A549 (cell line): Measurements from ENCODE around the gene ERCC6. TPM values are rescaled to one million over a fixed set of nuclear protein-coding genes. Genes with fewer than 3 reads are reported as not detected.

Experiments used
- ATAC-seq, 2 experiments: fragments of 200-7000 bp in 1 of 2; fragments of >200 bp in 1 of 2; cut with Nextera tagmentation in 1 of 2; cut with Tn5 transposase in 1 of 2; 3 replicates each; pipeline versions ENCODE4 v1.8.0 to v1.9.1; 2018 to 2020; ENCODE audit warnings: mild to moderate bottlenecking in 1 of 2, moderate library complexity in 1 of 2
- CTCF ChIA-PET: fragments of 300-600 bp; sonication (Branson Sonifier 250); formaldehyde crosslinking; extraction: SDS; loops from one replicate; lab custom pipeline; 2021; ENCODE audit warnings: antibody characterized with exemption, inconsistent platforms; lab: Yijun Ruan, JAX
- POLR2A ChIA-PET: fragments of 350-600 bp; formaldehyde crosslinking; extraction: SDS; loops from one replicate; lab custom pipeline; 2021; ENCODE audit warnings: antibody characterized with exemption, inconsistent platforms; lab: Yijun Ruan, JAX
- DNase-seq, 2 experiments: peaks; one replicate each; pipeline versions ENCODE4 v3.0.0 to v3.0.0-alpha.2; 2011 to 2016; ENCODE audit warnings: low read depth in 1 of 2, low spot score in 1 of 2
- FAIRE-seq: peaks from 2 replicates; lab custom pipeline; 2011; peaks lifted over from hg19 to GRCh38; lab: Jason Lieb, UNC
- H3K27ac ChIP-seq, 2 experiments: fragments of >200 bp; sonication (Bioruptor Twin); formaldehyde crosslinking; 3 replicates each; pipeline ENCODE4 v1.5.1; 2016 to 2017
- H3K4me1 ChIP-seq: fragments of >200 bp; sonication (Bioruptor Twin); formaldehyde crosslinking; 3 replicates; pipeline ENCODE4 v1.6.1; 2016
- H3K4me2 ChIP-seq: fragments of >200 bp; sonication (Bioruptor Twin); formaldehyde crosslinking; 3 replicates; pipeline ENCODE4 v1.6.1; 2016
- H3K4me3 ChIP-seq: fragments of >200 bp; sonication (Bioruptor Twin); formaldehyde crosslinking; 3 replicates; pipeline ENCODE4 v1.5.1; 2016
- H3K9me3 ChIP-seq: fragments of >200 bp; sonication (Bioruptor Twin); formaldehyde crosslinking; 3 replicates; pipeline ENCODE4 v1.6.1; 2016
- BCL3 ChIP-seq: fragments of >200 bp; sonication (Bioruptor Twin); formaldehyde crosslinking; IDR thresholded peaks from 3 replicates; pipeline ENCODE4 v1.6.1; 2016
- BHLHE40 ChIP-seq: IDR thresholded peaks from 2 replicates; pipeline ENCODE4 v1.6.1; 2012; ENCODE audit warnings: low read depth, low read length, inconsistent platforms
- CBX8 ChIP-seq: fragments of 200-600 bp; sonication (generic); IDR thresholded peaks from 2 replicates; pipeline ENCODE4 v1.6.1; 2016
- CEBPB ChIP-seq, 2 experiments: fragments of >200 bp in 1 of 2; sonication (Bioruptor Twin) in 1 of 2; formaldehyde crosslinking in 1 of 2; IDR thresholded peaks; 2 replicates each; pipeline ENCODE4 v1.6.1; 2012 to 2016
- CHD4 ChIP-seq: fragments of 200-600 bp; sonication (generic); IDR thresholded peaks from 2 replicates; pipeline ENCODE4 v1.6.1; 2016; ENCODE audit warnings: antibody characterized with exemption, mild to moderate bottlenecking, borderline replicate concordance
- CTCF ChIP-seq: fragments of >200 bp; sonication (Bioruptor Twin); formaldehyde crosslinking; IDR thresholded peaks from 3 replicates; pipeline ENCODE4 v1.5.1; 2016
- E2F6 ChIP-seq: IDR thresholded peaks from 2 replicates; pipeline ENCODE4 v1.6.1; 2012; ENCODE audit warnings: low read depth, borderline replicate concordance
- ELK1 ChIP-seq: fragments of 150-350 bp; IDR thresholded peaks from 2 replicates; pipeline ENCODE4 v1.6.1; 2014; ENCODE audit warnings: low read depth, mild to moderate bottlenecking, low read length
- FOSL2 ChIP-seq, 2 experiments: fragments of 450-650 bp in 1 of 2; fragments of >200 bp in 1 of 2; sonication (Bioruptor Twin) in 1 of 2; formaldehyde crosslinking; IDR thresholded peaks; 2 replicates each; pipeline versions ENCODE4 v1.5.0 to v1.6.1; 2016 to 2020; ENCODE audit warnings: mild to moderate bottlenecking in 1 of 2, moderate library complexity in 1 of 2
- GATA3 ChIP-seq: IDR thresholded peaks from 2 replicates; pipeline ENCODE4 v1.6.1; 2012; ENCODE audit warnings: borderline replicate concordance
- HDAC2 ChIP-seq: fragments of 200-600 bp; sonication (generic); IDR thresholded peaks from 2 replicates; pipeline ENCODE4 v1.6.1; 2016
- HES2 ChIP-seq: fragments of >200 bp; sonication (Bioruptor Twin); formaldehyde crosslinking; IDR thresholded peaks from 2 replicates; pipeline ENCODE4 v1.6.1; 2016
- HEYL ChIP-seq: fragments of 250-450 bp; sonication (Bioruptor Pico); IDR thresholded peaks from 2 replicates; pipeline ENCODE4 v1.8.0; 2021; ENCODE audit warnings: mild to moderate bottlenecking, moderate library complexity
- KDM1A ChIP-seq: fragments of 200-600 bp; sonication (generic); IDR thresholded peaks from 2 replicates; pipeline ENCODE4 v1.6.1; 2016; ENCODE audit warnings: low read depth, mild to moderate bottlenecking
- MAFK ChIP-seq: fragments of 450-650 bp; IDR thresholded peaks from 2 replicates; pipeline ENCODE4 v1.6.1; 2014; ENCODE audit not compliant: partially characterized antibody
- MAZ ChIP-seq: fragments of 150-350 bp; IDR thresholded peaks from 2 replicates; pipeline ENCODE4 v1.6.1; 2014; ENCODE audit warnings: antibody characterized with exemption, low read depth, low read length, borderline replicate concordance
- NFE2L2 ChIP-seq: fragments of 150-350 bp; conservative IDR thresholded peaks from 2 replicates; pipeline ENCODE4 v1.6.1; 2014; ENCODE audit warnings: low read length
- NPAS2 ChIP-seq: fragments of 250-450 bp; sonication (Bioruptor Pico); IDR thresholded peaks from 2 replicates; pipeline ENCODE4 v1.8.0; 2022; ENCODE audit warnings: mild to moderate bottlenecking, moderate library complexity, borderline replicate concordance
- PBX3 ChIP-seq: IDR thresholded peaks from 2 replicates; pipeline ENCODE4 v1.6.1; 2012
- RFX5 ChIP-seq: fragments of 450-650 bp; IDR thresholded peaks from 2 replicates; pipeline ENCODE4 v1.7.1; 2014; ENCODE audit warnings: antibody characterized with exemption, mild to moderate bottlenecking, moderate library complexity
- SREBF2 ChIP-seq: fragments of 450-650 bp; IDR thresholded peaks from 2 replicates; pipeline ENCODE4 v1.6.1; 2014; ENCODE audit warnings: mild to moderate bottlenecking, moderate library complexity
- TFCP2L1 ChIP-seq: fragments of 250-450 bp; sonication (Bioruptor Pico); IDR thresholded peaks from 2 replicates; pipeline ENCODE4 v1.5.0; 2021; ENCODE audit warnings: mild to moderate bottlenecking
- TP53 ChIP-seq: fragments of 250-450 bp; sonication (Bioruptor Pico); IDR thresholded peaks from 2 replicates; pipeline ENCODE4 v1.5.0; 2021; ENCODE audit warnings: mild to moderate bottlenecking, moderate library complexity
- ZSCAN20 ChIP-seq: fragments of 250-450 bp; sonication (Bioruptor Pico); IDR thresholded peaks from 2 replicates; pipeline ENCODE4 v1.8.0; 2022; ENCODE audit warnings: mild to moderate bottlenecking, moderate library complexity
- WGBS: methylation state at CpG from one replicate; pipeline ENCODE4 v1.1.6; 2017; ENCODE audit errors: missing lambda C conversion rate; 5-methylcytosine and 5-hydroxymethylcytosine counted together
- polyA plus RNA-seq, 4 experiments: library from polyadenylated mRNA; depleted of rRNA in 3 of 4; stranded (reverse); fragments of >200 nt; fragmentation: RNase III in 1 of 4; extraction: RNeasy Plus Mini Kit Qiagen cat#74134 plus additional on column Dnase treatment in 1 of 4; gene quantifications; 2 replicates in 3 of 4; 3 replicates in 1 of 4; pipeline ENCODE4 v1.2.3, GENCODE V29; 2011 to 2017

ERCC6 gene
- polyA plus RNA-seq, 2 of the 4 experiments (the other 2 are of a cell fraction) = 5.8 to 9.4 TPM

- FAIRE-seq = no peak
- no peaks in the 10 kb centered on the region for H3K4me1 ChIP-seq
- TF ChIP-seq ZSCAN20 (CRISPR knock-in tag) = no peak
- no peak for TF ChIP-seq SREBF2
- no peak for TF ChIP-seq RFX5
- no peak for TF ChIP-seq NPAS2 (CRISPR knock-in tag)
- TF ChIP-seq PBX3 = no peak
- TF ChIP-seq E2F6 = no peak
- TF ChIP-seq NFE2L2 = no peak
- no peak for TF ChIP-seq CHD4
- TF ChIP-seq CEBPB (IDR thresholded peaks at IDR 0.05) = no peak
- no peak for TF ChIP-seq FOSL2 (IDR thresholded peaks at IDR 0.05)
- TF ChIP-seq FOSL2 (CRISPR knock-in tag; IDR thresholded peaks at IDR 0.05) = no peak
- TF ChIP-seq GATA3 = no peak
- no peak for TF ChIP-seq TP53 (CRISPR knock-in tag)
- no peak for TF ChIP-seq HDAC2
- TF ChIP-seq HEYL = no peak
- TF ChIP-seq ELK1 = no peak
- TF ChIP-seq HES2 = no peak
- no peak for TF ChIP-seq MAFK
- TF ChIP-seq BCL3 = no peak
- no peak for TF ChIP-seq CTCF
- TF ChIP-seq BHLHE40 = no peak
- ATAC-seq = no peak
- no peak overlapping the region for H3K4me3 ChIP-seq
- whole genome bisulfite sequencing = 35% methylated on average over 1 of the region's 1 CpG
- ChIA-PET POLR2A (no interaction called here), CTCF (interaction anchor here (0.6 kb wide), 1 partner anchor 71 kb away, joined by 3 read pairs; no protein-coding TSS in a partner anchor)
- no peaks in the 10 kb centered on the region for H3K9me3 ChIP-seq
- no peak for DNase-seq
- H3K4me2 ChIP-seq = no peak overlapping the region
- no peak overlapping the region for H3K27ac ChIP-seq
Observed at GRCh38 chr10:49559476-49559875, 20.6 kb upstream of the ERCC6 start.

- H3K4me3 ChIP-seq = no peak overlapping the region
- DNase-seq = no peak
- TF ChIP-seq TFCP2L1 (no peak), MAZ (no peak), KDM1A (no peak), RFX5 (no peak), CHD4 (no peak), CBX8 (no peak)
- TF ChIP-seq, all 56 proteins: peak for 0
- Histone ChIP-seq H3K4me1 (no peaks in the 10 kb centered on the region), H3K27ac (no peak overlapping the region), H3K4me2 (no peak overlapping the region), H3K9me3 (no peaks in the 10 kb centered on the region)
- FAIRE-seq (no peak), ATAC-seq (no peak)
- 56% methylated on average over 5 of the region's 5 CpGs for WGBS
- CTCF ChIA-PET = no interaction called here
- POLR2A ChIA-PET = no interaction called here
Observed at GRCh38 chr10:49558190-49558589, 19.3 kb upstream of the ERCC6 start.
